ENCODE results near the gene ARRB1.
"Not testable (repeated sequence)": the region's sequence is repeated elsewhere in the genome, so short reads cannot be mapped to it uniquely, and the experiment has no call there.

The ARRB1 gene

DNA sequence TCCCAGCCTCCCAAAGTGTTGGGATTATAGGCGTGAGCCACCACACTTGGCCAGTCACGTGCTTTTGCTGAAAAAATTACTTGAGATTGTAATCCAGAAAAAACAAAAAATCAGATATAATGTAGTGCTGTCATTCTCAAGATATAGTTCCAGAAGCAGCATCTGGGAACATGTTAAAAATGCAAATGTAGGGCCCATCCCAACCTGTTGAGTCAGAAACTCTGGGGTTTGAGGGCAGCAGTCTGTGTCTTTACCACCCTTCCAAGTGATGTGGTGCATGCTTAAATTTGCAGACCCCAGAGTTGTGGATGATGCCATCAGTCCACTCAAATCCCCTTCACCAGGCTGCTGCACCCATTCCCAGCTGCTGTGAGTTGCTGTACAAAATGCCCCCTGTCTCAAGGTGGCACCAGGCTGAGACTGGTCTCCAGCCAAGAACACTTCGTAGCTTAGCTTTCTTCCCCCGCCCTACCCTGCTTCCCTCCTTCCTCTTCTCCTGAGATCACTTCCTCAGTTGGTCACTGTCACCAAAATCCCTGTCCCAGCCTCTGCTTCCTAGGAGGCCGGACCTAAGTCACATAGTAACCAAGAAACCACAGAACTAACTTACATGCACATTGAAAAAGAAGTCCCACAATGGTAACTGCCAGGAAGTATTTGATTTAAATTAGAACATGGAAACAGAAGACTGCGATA lies 18.2 kb upstream of the ARRB1 start:
- DNase-seq: peak in 1 of 2 donors; percentile 40

DNA sequence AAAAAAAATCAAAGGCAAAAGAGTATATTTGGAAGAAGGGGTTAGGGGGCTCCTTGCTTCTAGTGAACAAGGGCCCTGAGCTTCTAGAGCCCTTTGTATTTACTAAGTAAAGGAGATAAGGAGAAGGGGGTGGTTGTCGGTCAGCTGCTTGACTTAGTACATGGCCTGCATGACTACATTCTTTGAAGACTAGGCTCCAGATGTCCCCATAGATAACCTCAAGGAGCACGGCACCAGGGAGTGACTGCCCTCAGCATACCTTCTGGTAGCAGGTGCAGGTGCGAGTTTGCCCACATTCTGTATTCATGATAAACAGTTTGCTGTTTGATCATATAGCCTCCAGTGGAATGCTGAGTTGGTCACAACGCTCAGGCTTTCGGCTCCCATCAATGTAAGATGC lies 15.4 kb upstream of the ARRB1 start:
- not testable (repeated sequence) for DNase-seq

GRCh38 chr11:75365711-75366181 lies 14.3 kb upstream of the ARRB1 start:
- peak in 1 of 2 donors; percentile 34 for DNase-seq

GRCh38 chr11:75362285-75362684 lies 10.8 kb upstream of the ARRB1 start:
- DNase-seq: not testable (repeated sequence)

DNA sequence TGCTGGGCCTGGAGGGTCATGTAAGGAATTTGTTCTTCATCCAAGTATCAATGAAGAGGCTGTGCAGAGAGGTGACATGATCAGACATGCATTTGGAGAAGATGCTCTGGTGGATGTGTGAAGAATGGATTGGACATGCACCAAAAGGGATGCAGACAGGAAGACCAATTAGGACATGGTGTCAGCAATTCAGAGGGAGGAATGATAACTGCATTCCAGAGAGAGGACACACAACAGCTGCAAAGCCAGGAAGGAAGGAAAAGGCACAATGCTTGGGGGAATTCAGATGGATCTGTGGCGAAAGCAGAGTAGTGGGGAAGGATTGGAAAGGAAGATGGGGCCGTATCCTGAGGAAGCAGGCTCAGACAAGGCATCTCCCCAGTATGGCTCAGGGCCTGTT lies 5.2 kb upstream of the ARRB1 start:
- DNase-seq: no peak

DNA sequence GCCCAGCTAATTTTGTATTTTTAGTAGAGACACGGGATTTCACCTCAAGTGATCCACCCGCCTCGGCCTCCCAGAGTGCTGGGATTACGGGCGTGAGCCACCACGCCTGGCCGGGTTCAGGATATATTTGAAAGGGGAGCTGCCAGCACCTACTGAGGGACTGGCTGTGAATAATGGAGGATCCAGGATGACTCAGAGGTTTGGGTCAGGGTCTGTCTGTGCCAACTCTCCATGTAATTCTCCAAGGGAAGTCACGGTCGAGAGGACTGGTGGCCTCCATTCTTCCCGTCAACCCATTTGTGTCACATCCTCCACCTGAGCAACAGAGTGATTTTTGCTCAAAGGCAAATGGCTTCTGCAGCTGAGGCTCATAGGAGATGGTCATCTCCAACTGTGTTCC lies 3.6 kb upstream of the ARRB1 start:
- DNase-seq: no peak

- no peak for DNase-seq
These were observed 1.2 kb upstream of the ARRB1 start for GRCh38 chr11:75352588-75353206.

- peak; percentile 69 to 78 for DNase-seq
These were observed 528 bp upstream of the ARRB1 start for GRCh38 chr11:75351791-75352587.

DNA sequence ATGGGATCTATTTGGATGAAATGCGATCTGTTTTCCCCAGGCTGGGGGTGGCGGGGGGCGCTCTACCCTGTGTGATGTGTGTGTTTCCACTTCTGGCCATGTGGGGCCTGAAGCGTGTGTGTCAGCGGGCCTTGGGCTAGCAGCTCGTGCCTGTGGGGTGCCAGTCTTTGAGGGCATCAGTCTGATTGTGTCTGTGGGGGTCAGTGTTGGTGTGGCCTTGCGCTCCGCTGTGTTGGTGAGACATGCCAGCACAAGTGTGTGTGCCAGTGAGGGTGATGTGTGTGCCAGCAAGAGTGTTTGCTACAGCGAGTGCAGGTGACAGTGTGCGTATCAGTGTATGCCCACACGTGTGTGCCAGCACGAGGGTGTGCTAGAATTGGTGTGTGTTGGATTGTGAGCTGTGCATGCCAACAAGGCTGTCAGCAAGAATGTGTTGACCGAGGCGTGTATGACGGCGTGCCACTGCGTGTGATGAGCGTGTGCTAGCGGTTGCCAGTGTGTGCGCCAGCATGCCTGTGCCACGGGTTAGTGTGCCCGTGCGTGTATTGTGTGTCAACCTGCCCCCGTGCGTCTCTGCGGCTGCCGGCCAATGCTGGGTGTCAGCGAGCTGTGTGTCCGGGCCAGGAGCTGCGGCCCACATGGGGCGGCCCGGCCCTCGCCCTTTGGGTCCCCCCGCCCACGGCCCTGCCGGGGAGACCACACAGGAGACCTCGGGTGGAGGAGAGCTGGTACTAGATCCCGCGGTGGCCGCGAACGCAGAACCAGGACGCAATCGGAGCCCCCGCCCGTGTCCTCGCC lies 519 bp downstream of the ARRB1 start:
- peak; percentile 43 to 46 for DNase-seq

DNA sequence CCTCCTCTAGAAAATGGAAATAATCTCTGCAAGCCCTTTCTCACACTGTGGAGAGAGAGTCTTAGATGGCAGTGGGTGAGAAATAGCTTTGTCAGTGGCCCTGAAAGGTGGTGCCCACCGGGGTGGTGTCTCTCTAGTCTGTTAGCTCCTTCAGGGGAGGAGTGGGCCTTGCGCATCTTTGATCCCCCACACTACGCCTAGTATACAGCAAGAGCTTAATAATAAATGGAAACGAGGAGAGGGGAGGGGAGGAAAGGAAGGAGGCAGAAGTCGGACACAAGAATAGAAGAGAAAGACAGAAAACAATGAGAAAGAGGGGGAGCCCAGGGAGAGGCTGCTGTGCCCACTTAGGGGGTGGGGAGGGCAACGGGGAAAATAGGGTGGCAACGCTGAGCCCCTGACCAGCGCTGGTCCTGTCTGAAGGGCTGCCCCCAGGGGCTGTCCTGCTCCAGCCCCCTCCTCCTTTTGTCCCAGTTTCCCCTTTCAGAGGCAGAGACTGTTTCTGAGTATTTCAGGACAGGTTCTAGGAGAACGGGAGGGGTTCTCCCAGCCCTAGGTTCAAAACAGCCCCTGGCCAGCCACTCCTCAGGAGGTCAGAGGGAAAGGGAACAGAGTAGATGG lies 1.2 kb downstream of the ARRB1 start:
- DNase-seq: no peak

DNA sequence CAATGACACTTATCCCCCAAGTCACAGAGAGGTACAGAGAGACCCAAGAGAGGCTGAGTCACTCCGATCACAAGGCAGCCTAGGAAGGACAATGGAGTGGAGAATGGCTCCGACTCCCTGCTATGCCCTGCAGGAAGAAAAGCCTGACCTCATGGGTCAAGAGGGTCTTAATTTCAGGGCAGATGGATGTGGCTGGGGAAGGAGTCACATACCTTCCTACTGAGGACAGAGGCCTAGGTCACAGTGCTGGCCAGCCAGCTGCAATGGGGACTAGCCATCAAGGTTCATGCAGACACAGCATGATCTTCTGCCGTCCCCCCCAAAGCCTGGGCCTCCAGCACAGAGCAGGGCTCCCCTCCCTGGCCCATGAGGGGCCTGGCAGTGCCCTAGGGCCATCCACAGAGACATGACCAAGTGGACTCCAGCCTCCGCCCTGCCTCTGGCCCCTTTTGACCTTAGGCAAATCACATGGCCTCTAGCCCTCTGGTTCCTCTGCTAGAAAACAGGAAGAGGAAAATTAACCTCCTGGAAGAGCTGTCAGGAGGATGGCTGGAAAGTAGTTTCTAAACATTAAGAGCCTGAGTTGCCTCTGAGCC lies 1.8 kb downstream of the ARRB1 start:
- peak in 1 of 2 donors; percentile 30 for DNase-seq

GRCh38 chr11:75347781-75348566 lies 3.5 kb downstream of the ARRB1 start:
- DNase-seq: no peak

DNA sequence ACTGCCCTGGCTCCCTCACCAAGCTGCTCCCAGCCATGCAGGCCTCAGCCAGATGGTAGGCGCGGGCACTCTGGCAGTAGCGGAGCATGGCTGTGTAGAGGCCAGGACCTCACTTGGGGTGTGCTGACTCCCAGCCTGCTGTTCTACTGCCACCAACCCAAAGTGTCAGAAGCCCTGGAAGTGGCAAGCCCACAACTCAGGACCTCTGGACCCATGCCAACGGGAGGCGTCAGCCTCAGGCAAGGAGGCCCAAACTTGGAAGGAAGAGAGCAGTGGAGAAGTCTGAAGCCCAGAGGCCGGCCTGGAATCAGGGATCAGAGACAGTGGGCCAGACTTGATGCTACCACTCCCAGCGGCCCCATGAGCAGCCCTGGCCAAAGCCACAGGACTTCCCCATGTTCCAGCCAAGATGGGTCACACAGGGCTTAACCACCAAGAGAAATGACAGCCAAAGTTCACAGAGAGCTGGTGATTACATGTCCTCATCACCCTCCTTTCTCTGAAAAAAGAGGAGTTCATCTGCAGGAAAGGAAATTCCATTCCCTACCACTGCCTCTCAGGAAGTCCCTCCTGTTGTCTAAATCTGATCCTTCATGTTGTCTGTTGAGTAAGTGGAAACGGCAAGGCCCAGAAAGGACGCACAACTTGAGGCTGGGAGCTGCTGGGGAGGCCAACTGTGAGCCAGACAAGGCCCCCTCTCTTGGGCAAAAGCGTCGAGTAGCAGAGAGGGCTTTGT lies 4.4 kb downstream of the ARRB1 start:
- no peak for DNase-seq

GRCh38 chr11:75346296-75346695 lies 5.2 kb downstream of the ARRB1 start:
- no peak for DNase-seq

- DNase-seq: no peak
These were observed 5.9 kb downstream of the ARRB1 start for GRCh38 chr11:75345455-75346160.

- no peak for DNase-seq
These were observed 6.6 kb downstream of the ARRB1 start for GRCh38 chr11:75344761-75345454.

GRCh38 chr11:75344186-75344585 lies 7.3 kb downstream of the ARRB1 start:
- DNase-seq: no peak

DNA sequence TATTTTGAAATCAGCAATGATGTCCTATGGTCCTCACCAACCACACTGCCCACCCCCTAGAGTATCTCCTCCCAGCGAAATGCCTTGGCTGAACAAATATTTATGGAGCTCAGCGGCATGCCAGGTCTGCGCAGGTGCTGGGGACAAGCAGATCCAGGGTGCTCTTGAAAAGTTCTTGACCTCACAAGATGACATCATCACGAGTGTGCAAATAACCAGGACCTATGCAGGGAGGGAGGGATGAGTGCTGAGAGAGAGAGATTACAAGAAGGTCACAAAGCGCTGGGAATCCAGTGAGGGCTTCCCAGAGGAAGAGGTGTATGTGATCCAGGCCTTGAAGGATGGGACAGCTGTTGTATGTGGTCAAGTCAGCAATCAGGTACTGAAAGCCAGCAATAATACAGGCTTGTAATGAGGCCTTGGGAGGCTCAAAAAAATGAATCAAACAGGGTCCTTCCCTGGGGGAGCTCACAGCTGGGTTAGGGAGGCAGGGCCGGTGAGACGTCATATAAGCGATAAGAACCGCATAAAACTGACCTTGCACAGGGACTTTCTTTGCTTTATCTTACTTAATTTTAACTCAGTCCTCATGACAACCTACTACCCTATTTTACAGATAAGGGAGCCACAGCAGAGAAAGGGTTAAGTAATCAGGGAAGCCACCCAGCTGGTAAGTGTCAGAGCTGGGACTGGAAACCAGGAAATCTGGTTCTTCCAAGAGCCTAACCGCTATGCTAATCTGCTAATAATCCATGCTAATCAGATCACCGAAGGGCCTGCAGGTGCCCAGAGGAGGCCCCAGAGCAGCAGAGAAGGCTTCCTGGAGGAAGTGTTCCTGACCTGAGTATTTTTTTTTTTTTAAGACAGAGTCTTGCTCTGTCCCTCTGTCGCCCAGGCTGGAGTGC lies 8.2 kb downstream of the ARRB1 start:
- no peak for DNase-seq

All from CD4-positive, alpha-beta T cell treated with Interleukin-4 for 1 hour (primary cell).